HCT116 (cell line): Measurements from ENCODE around the gene NFAT5. TPM values are rescaled to one million over a fixed set of nuclear protein-coding genes. Genes with fewer than 3 reads are reported as not detected.
A peak's percentile ranks its signal among the peaks of the same experiment; 100 is the strongest.

Experiments used
- ATAC-seq: fragments of 200-7000 bp; cut with Tn5 transposase; 2 replicates; pipeline ENCODE4 v1.9.1; 2020; ENCODE audit warnings: mild to moderate bottlenecking, moderate library complexity
- BruUV-seq: library from RNA; stranded (reverse); fragments of 400-500 nt; replicated peaks from 2 replicates; lab custom pipeline; 2021; lab: Mats Ljungman, UMichigan
- CTCF ChIA-PET: fragments of 300-600 bp; sonication (Branson Sonifier 250); formaldehyde crosslinking; loops from one replicate; lab custom pipeline; 2021; ENCODE audit warnings: antibody characterized with exemption; lab: Charles Lee
- POLR2A ChIA-PET: fragments of 300-600, 350-600 bp; sonication (Branson Sonifier 250); formaldehyde crosslinking; loops from one replicate; lab custom pipeline; 2021; ENCODE audit warnings: antibody characterized with exemption; lab: Charles Lee
- RAD21 ChIA-PET, 2 experiments: fragments of 300-600 bp; sonication (Branson Sonifier 250); formaldehyde crosslinking; loops; one replicate each; lab custom pipeline; 2023; ENCODE audit warnings: low total read pairs in 2 of 2; ENCODE audit not compliant: uncharacterized antibody in 2 of 2, unreplicated experiment in 2 of 2, low non-redundant PET in 1 of 2; lab: Charles Lee
- DNase-seq: peaks from one replicate; pipeline ENCODE4 v3.0.0-alpha.2; 2010; ENCODE audit warnings: low read depth, low spot score
- H2AFZ ChIP-seq: fragments of 200-600 bp; shearing (Covaris generic), sonication (generic); 2 replicates; pipeline ENCODE4 v1.6.1; 2017; ENCODE audit warnings: low read depth, mixed run types, mixed read lengths, antibody characterized with exemption, low read length; ENCODE audit not compliant: poor library complexity, severe bottlenecking
- H3K27ac ChIP-seq: 2 replicates; pipeline ENCODE4 v1.5.1; 2012; ENCODE audit warnings: low read depth, low read length
- H3K27me3 ChIP-seq: fragments of 200-600 bp; sonication (generic); 2 replicates; pipeline ENCODE4 v1.6.1; 2016; ENCODE audit warnings: mixed run types, low read length, mixed read lengths; ENCODE audit not compliant: insufficient read depth
- H3K36me3 ChIP-seq, 2 experiments: fragments of 200-500 bp in 1 of 2; fragments of 200-600 bp in 1 of 2; sonication (Bioruptor generic) in 1 of 2; sonication (generic) in 1 of 2; 2 replicates each; pipeline versions ENCODE4 v1.5.1 to v1.6.1; 2014 to 2016; ENCODE audit warnings: low read length in 2 of 2, inconsistent platforms in 1 of 2, mixed read lengths in 1 of 2, mixed run types in 1 of 2; ENCODE audit not compliant: insufficient read depth in 2 of 2, control insufficient read depth in 1 of 2
- H3K4me1 ChIP-seq, 2 experiments: fragments of 200-600 bp in 1 of 2; sonication (generic) in 1 of 2; 2 replicates each; pipeline versions ENCODE4 v1.5.1 to v1.6.1; 2012 to 2017; ENCODE audit warnings: low read length in 2 of 2, inconsistent platforms in 1 of 2, mild to moderate bottlenecking in 1 of 2, mixed read lengths in 1 of 2, mixed run types in 1 of 2, moderate library complexity in 1 of 2; ENCODE audit not compliant: insufficient read depth in 2 of 2, control insufficient read depth in 1 of 2
- H3K4me2 ChIP-seq: fragments of 200-600 bp; sonication (generic); 2 replicates; pipeline ENCODE4 v1.6.1; 2017; ENCODE audit warnings: mixed run types, low read length, mixed read lengths
- H3K4me3 ChIP-seq, 2 experiments: fragments of 200-600 bp in 1 of 2; sonication (generic) in 1 of 2; replicated peaks in 1 of 2; 2 replicates each; pipeline ENCODE4 v1.5.1; 2011 to 2016; ENCODE audit warnings: low read length in 2 of 2, control low read depth in 1 of 2, low read depth in 1 of 2, mild to moderate bottlenecking in 1 of 2, mixed read lengths in 1 of 2, mixed run types in 1 of 2
- H3K79me2 ChIP-seq: fragments of 200-600 bp; sonication (generic); 2 replicates; pipeline ENCODE4 v1.6.1; 2017; ENCODE audit warnings: mild to moderate bottlenecking, mixed run types, low read length, moderate library complexity, mixed read lengths; ENCODE audit not compliant: insufficient read depth
- H3K9ac ChIP-seq: fragments of 200-600 bp; sonication (generic); 2 replicates; pipeline ENCODE4 v1.6.1; 2016; ENCODE audit warnings: low read length, mixed read lengths
- H3K9me2 ChIP-seq: fragments of 200-600 bp; sonication (generic), shearing (Covaris generic); 2 replicates; pipeline ENCODE4 v1.6.1; 2017; ENCODE audit warnings: mixed run types, mild to moderate bottlenecking, moderate library complexity; ENCODE audit not compliant: insufficient read depth
- H3K9me3 ChIP-seq, 2 experiments: fragments of 200-500 bp in 1 of 2; fragments of 200-600 bp in 1 of 2; sonication (Bioruptor generic) in 1 of 2; sonication (generic) in 1 of 2; 2 replicates each; pipeline ENCODE4 v1.6.1; 2014 to 2017; ENCODE audit warnings: low read length in 2 of 2, mixed read lengths in 2 of 2, inconsistent platforms in 1 of 2, low read depth in 1 of 2, mild to moderate bottlenecking in 1 of 2, mixed run types in 1 of 2, moderate library complexity in 1 of 2; ENCODE audit not compliant: control insufficient read depth in 1 of 2, insufficient read depth in 1 of 2
- H4K20me1 ChIP-seq: fragments of 200-600 bp; sonication (generic), shearing (Covaris generic); 2 replicates; pipeline ENCODE4 v1.6.1; 2017; ENCODE audit warnings: mixed run types, mild to moderate bottlenecking, moderate library complexity; ENCODE audit not compliant: insufficient read depth
- CBX3 ChIP-seq: IDR thresholded peaks from 2 replicates; pipeline ENCODE4 v1.6.1; 2012; ENCODE audit warnings: low read depth
- EGR1 ChIP-seq: IDR thresholded peaks from 2 replicates; pipeline ENCODE4 v1.6.1; 2012; ENCODE audit warnings: low read depth
- FOSL1 ChIP-seq: IDR thresholded peaks from 2 replicates; pipeline ENCODE4 v1.6.1; 2012; ENCODE audit warnings: low read depth
- SP1 ChIP-seq: IDR thresholded peaks from 2 replicates; pipeline ENCODE4 v1.6.1; 2012; ENCODE audit warnings: low read depth
- SRF ChIP-seq: IDR thresholded peaks from 2 replicates; pipeline ENCODE4 v1.6.1; 2012; ENCODE audit warnings: low read depth
- intact Hi-C: fragments of 100-400 bp; cut with micrococcal nuclease; formaldehyde crosslinking; loops from 2 replicates; pipeline ENCODE4 v1.10.0; 2022
- total RNA-seq: library from RNA; stranded (reverse); gene quantifications from one replicate; pipeline ENCODE4 v1.2.1, GENCODE V29; 2021; ENCODE audit not compliant: unreplicated experiment
- TF ChIP-seq, protein P1 (sequence below): IDR thresholded peaks from 2 replicates; pipeline ENCODE4 v1.6.1; 2012

The NFAT5 gene
- total RNA-seq, 1 experiment from 2014 or later, result 67.4 TPM

DNA sequence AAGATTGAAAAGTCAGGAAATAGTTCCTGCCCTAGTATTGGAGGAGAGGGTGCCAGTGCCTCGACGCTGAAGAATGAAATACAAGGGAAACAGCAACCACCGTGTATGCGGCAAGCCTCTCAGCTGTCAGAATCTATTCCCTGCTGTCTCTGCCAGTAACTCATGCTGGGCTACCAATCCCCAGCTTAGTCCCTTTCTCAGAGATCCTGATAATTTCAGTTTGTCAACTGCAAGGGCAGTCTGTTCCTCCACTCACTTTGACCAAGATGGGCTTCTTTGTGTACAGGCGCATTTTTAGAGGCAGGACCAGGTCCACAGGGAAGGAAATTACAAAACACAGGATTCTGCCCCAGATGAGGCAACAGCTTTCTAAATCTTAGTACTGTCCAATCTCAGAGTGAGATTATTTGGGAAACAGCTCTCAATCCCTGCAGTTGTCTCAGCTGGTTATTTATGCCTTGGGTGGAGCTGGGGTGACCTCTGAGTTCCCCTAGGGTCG is 159.3 kb downstream of the NFAT5 start:
- POLR2A ChIA-PET, result interaction anchor here (0.6 to 2.2 kb wide), 6 partner anchors 12 to 327 kb away, joined by 3 to 13 read pairs (median 4); partner anchors contain the start of gene NOB1
- Histone ChIP-seq H3K36me3 (peaks cover 2 to 15% of the 10 kb centered on the region in 2 experiments; a peak in 1 of 4 replicates), H3K4me2 (peak overlapping the region; percentile 81), H3K9me2 (no peaks in the 10 kb centered on the region), H3K4me1 (peaks cover 34 to 68% of the 10 kb centered on the region in 2 experiments), H3K4me3 (peak overlapping the region; percentile 94 to 96), H2AFZ (no peak overlapping the region), H4K20me1 (no peaks in the 10 kb centered on the region), H3K27ac (peak overlapping the region; percentile 89), H3K9ac (peak overlapping the region; percentile 86), H3K27me3 (no peaks in the 10 kb centered on the region), H3K9me3 (no peaks in the 10 kb centered on the region), H3K79me2 (peaks cover 71% of the 10 kb centered on the region)
- CTCF ChIA-PET, result interaction anchor here (1.6 to 5.5 kb wide), 2 partner anchors 13 to 30 kb away, joined by 6 to 22 read pairs; partner anchors contain the start of gene NOB1
- no peak for ATAC-seq
- intact Hi-C loops, result no loop called here
- no TSS peak for BruUV-seq
- RAD21 ChIA-PET, result interaction anchor here in 1 of 2 experiments (0.6 kb wide), 1 partner anchor 397 kb away, joined by 4 read pairs; no protein-coding TSS in a partner anchor
- DNase-seq, result no peak
- TF ChIP-seq SP1 (no peak), SRF (no peak), EGR1 (no peak)
- TF ChIP-seq, protein P1, sequence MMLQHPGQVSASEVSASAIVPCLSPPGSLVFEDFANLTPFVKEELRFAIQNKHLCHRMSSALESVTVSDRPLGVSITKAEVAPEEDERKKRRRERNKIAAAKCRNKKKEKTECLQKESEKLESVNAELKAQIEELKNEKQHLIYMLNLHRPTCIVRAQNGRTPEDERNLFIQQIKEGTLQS, result no peak

DNA sequence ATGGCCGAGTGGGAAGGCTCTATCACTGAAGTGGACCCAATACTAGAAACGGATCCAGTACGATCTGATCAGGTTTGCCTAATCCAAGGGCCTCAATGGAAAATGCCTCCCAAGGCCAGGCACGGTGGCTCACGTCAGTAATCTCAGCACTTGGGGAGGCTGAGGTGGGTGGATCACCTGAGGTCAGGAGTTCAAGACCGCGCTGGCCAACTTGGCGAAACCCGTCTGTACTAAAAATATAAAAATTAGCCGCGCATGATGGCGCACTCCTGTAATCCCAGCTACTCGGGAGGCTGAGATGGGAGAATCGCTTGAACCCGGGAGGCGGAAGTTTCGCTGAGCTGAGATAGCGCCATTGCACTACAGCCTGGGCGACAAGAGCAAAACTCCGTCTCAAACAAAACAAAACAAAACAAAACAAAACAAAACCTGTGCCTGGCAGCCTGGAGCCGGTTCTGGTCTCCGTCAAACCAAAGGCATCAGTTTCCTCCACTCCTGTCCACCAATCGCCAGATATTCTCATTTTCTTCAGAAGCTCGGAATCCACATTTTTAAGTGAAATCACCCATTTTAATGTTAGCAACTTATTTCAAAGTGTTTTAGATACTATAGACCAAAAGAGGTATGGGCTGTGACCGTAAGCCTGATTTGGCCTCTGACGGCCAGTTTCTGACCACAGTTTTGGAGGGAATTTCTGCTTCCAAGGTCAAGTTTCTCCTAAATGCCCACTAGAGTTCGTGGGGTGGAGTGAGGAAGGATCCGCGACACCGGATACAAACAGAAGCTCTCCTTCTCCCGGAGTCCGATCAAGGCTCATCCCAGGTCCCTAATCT is 159.9 kb downstream of the NFAT5 start:
- DNase-seq (no peak), ATAC-seq (no peak; the same call in 1 of the 2 replicates)
- Histone ChIP-seq H3K27ac (peak overlapping the region; percentile 89), H3K79me2 (peaks cover 64% of the 10 kb centered on the region), H2AFZ (no peak overlapping the region), H3K9me3 (no peaks in the 10 kb centered on the region), H3K36me3 (peaks cover 0 to 15% of the 10 kb centered on the region in 2 experiments; a peak in 1 of 4 replicates), H3K9ac (peak overlapping the region; percentile 86), H3K9me2 (no peaks in the 10 kb centered on the region), H3K27me3 (no peaks in the 10 kb centered on the region), H3K4me2 (peak overlapping the region; percentile 81), H3K4me1 (peaks cover 34 to 68% of the 10 kb centered on the region in 2 experiments), H3K4me3 (peak overlapping the region; percentile 94 to 96), H4K20me1 (no peaks in the 10 kb centered on the region)
- intact Hi-C loops, result loop anchor here (2.0 kb wide), 1 partner anchor 29 kb away; the partner anchor contains the start of gene NOB1
- TSS peak; percentile 71 for BruUV-seq
- POLR2A ChIA-PET, result interaction anchor here (0.6 to 2.2 kb wide), 14 partner anchors 8 to 989 kb away, joined by 3 to 13 read pairs (median 4); partner anchors contain the start of genes CDH1, NOB1 and WWP2
- RAD21 ChIA-PET, result no interaction called here
- CTCF ChIA-PET, result interaction anchor here (1.4 to 5.5 kb wide), 3 partner anchors 14 to 330 kb away, joined by 3 to 22 read pairs (median 6); partner anchors contain the start of gene NOB1
- TF ChIP-seq CBX3, result no peak
- no peak for TF ChIP-seq FOSL1
